CD4-positive, alpha-beta T cell (primary cell): ENCODE measurements around the gene MAGI1. TPM values are rescaled to one million over a fixed set of nuclear protein-coding genes. Genes with fewer than 3 reads are reported as not detected.

Source experiments
- ATAC-seq: fragments of 200-7000 bp; cut with Tn5 transposase; one replicate; pipeline ENCODE4 v1.10.0; 2022; ENCODE audit warnings: mild to moderate bottlenecking; ENCODE audit not compliant: poor library complexity
- CTCF ChIA-PET: fragments of 350-600 bp; sonication (Branson Sonifier 250); formaldehyde crosslinking; loops from one replicate; lab custom pipeline; 2021; ENCODE audit warnings: antibody characterized with exemption, inconsistent platforms; lab: Charles Lee
- POLR2A ChIA-PET: fragments of 350-600 bp; sonication (Branson Sonifier 250); formaldehyde crosslinking; loops from one replicate; lab custom pipeline; 2021; ENCODE audit warnings: antibody characterized with exemption, inconsistent platforms; lab: Charles Lee
- DNase-seq, 14 experiments: peaks; one replicate each; pipeline ENCODE4 v3.0.0-alpha.2; 2013 to 2020; ENCODE audit warnings: mixed read lengths in 2 of 14
- H3K27ac ChIP-seq, 2 donors: one replicate each; pipeline versions ENCODE4 v1.5.1 to v1.7.0; 2013; ENCODE audit warnings: low read length in 2 of 2, low read depth in 1 of 2, mild to moderate bottlenecking in 1 of 2
- H3K27me3 ChIP-seq, 2 experiments: 1 replicate in 1 of 2; 2 replicates in 1 of 2; pipeline versions ENCODE4 v1.6.1 to v1.7.0; 2013; ENCODE audit warnings: low read length in 2 of 2, control low read depth in 1 of 2, mild to moderate bottlenecking in 1 of 2, moderate library complexity in 1 of 2; ENCODE audit not compliant: insufficient read depth in 2 of 2, control insufficient read depth in 1 of 2
- H3K36me3 ChIP-seq: one replicate; pipeline ENCODE4 v1.6.1; 2013; ENCODE audit warnings: low read length, control low read depth; ENCODE audit not compliant: insufficient read depth
- H3K4me1 ChIP-seq: one replicate; pipeline ENCODE4 v1.6.1; 2013; ENCODE audit warnings: low read length, control low read depth; ENCODE audit not compliant: insufficient read depth
- H3K4me3 ChIP-seq: one replicate; pipeline ENCODE4 v1.5.1; 2013; ENCODE audit warnings: mild to moderate bottlenecking, low read length, moderate library complexity
- H3K9me3 ChIP-seq, 2 experiments: 1 replicate in 1 of 2; 2 replicates in 1 of 2; pipeline versions ENCODE4 v1.6.1 to v1.7.0; 2013; ENCODE audit warnings: low read length in 2 of 2, mild to moderate bottlenecking in 2 of 2, control low read depth in 1 of 2, moderate library complexity in 1 of 2; ENCODE audit not compliant: control insufficient read depth in 1 of 2, insufficient read depth in 1 of 2
- H3K27ac Mint-ChIP-seq: one replicate; pipeline ENCODE4 v1.8.0; 2020; ENCODE audit warnings: mixed read lengths
- H3K27me3 Mint-ChIP-seq: one replicate; pipeline ENCODE4 v1.8.0; 2021; ENCODE audit warnings: mixed read lengths
- H3K36me3 Mint-ChIP-seq: one replicate; pipeline ENCODE4 v1.8.0; 2021; ENCODE audit warnings: low read depth, mixed read lengths
- H3K4me1 Mint-ChIP-seq: one replicate; pipeline ENCODE4 v1.8.0; 2021; ENCODE audit warnings: low read depth, mixed read lengths
- H3K4me3 Mint-ChIP-seq: one replicate; pipeline ENCODE4 v1.8.0; 2020; ENCODE audit warnings: mild to moderate bottlenecking, mixed read lengths
- H3K9me3 Mint-ChIP-seq: one replicate; pipeline ENCODE4 v1.8.0; 2020; ENCODE audit warnings: mixed read lengths
- intact Hi-C, 2 experiments: fragments of 100-400 bp; cut with DNase I in 1 of 2; cut with micrococcal nuclease in 1 of 2; formaldehyde crosslinking; loops; one replicate each; pipeline versions ENCODE4 v1.15.1 to v1.9.0; 2023 to 2025; cut with DNase I, micrococcal nuclease
- total RNA-seq, 174 experiments: library from RNA in 2 of 174; stranded (reverse) in 2 of 174; gene quantifications; one replicate each; pipeline ENCODE4 v1.2.3 and lab custom pipeline; 2021 to 2026
- TF ChIP-seq, protein P1 (sequence below): fragments of 200-600 bp; IDR thresholded peaks from one replicate; pipeline ENCODE4 v1.8.0; 2022; ENCODE audit warnings: antibody characterized with exemption, mild to moderate bottlenecking

The MAGI1 gene
- total RNA-seq, 2 experiments from 2014 or later = not detected

DNA sequence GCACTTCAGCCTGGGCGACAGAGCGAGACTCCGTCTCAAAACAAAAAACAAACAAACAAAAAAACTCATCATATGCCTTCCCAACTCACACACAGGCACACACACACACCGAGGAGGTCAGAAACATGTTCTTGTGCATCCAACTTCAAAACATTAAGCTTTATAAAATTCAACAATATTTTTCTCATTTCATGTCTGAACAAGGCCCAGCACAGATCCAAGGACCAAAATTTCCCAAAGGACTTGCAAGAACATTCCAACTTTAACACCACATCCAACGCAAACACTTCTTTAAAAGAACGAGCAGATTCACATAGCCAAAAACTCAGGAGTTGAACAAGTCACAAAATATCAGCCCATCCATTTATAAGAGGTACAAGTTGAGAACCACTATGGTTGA is 148.4 kb downstream of the MAGI1 start:
- ATAC-seq (no peak), DNase-seq (no peak)
- Histone ChIP-seq H3K4me1 (no peaks in the 10 kb centered on the region), H3K36me3 (no peaks in the 10 kb centered on the region), H3K4me3 (no peak overlapping the region), H3K27ac (no peak overlapping the region), H3K9me3 (no peaks in the 10 kb centered on the region), H3K27me3 (no peaks in the 10 kb centered on the region)
- ChIA-PET POLR2A (no interaction called here), CTCF (no interaction called here)
- no peaks in the 10 kb centered on the region for H3K36me3 Mint-ChIP-seq
- H3K9me3 Mint-ChIP-seq = peaks cover 3% of the 10 kb centered on the region
- H3K27ac Mint-ChIP-seq = no peak overlapping the region
- no peak overlapping the region for H3K4me3 Mint-ChIP-seq
- intact Hi-C loops = no loop called here
- no peaks in the 10 kb centered on the region for H3K27me3 Mint-ChIP-seq
- TF ChIP-seq, protein P1, sequence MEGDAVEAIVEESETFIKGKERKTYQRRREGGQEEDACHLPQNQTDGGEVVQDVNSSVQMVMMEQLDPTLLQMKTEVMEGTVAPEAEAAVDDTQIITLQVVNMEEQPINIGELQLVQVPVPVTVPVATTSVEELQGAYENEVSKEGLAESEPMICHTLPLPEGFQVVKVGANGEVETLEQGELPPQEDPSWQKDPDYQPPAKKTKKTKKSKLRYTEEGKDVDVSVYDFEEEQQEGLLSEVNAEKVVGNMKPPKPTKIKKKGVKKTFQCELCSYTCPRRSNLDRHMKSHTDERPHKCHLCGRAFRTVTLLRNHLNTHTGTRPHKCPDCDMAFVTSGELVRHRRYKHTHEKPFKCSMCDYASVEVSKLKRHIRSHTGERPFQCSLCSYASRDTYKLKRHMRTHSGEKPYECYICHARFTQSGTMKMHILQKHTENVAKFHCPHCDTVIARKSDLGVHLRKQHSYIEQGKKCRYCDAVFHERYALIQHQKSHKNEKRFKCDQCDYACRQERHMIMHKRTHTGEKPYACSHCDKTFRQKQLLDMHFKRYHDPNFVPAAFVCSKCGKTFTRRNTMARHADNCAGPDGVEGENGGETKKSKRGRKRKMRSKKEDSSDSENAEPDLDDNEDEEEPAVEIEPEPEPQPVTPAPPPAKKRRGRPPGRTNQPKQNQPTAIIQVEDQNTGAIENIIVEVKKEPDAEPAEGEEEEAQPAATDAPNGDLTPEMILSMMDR = no peak
- no peaks in the 10 kb centered on the region for H3K4me1 Mint-ChIP-seq

DNA sequence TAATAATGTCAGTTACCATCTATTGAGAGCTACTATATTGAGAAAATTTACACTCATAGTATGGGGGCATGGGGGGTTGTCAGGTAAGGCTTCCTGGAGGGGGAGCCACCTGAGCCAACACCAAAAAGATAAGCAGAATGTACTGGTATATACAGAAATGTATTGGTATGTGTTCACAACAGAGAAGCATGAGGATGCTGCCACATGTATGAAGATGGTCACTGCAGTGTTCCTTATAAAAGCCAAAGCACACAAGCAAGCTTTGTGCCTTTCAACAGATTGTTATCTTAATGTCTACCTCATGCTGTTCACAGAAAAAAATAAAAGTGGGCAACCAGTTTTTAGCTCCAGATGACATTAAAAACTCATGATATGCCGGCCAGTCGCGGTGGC is 149.0 kb downstream of the MAGI1 start:
- no peak for DNase-seq
- Mint-ChIP-seq H3K27ac (no peak overlapping the region), H3K9me3 (peaks cover 1% of the 10 kb centered on the region), H3K4me3 (no peak overlapping the region), H3K27me3 (no peaks in the 10 kb centered on the region), H3K36me3 (no peaks in the 10 kb centered on the region), H3K4me1 (no peaks in the 10 kb centered on the region)
- ATAC-seq = no peak
- ChIA-PET CTCF (no interaction called here), POLR2A (no interaction called here)
- intact Hi-C loops = no loop called here
- Histone ChIP-seq H3K27me3 (no peaks in the 10 kb centered on the region), H3K27ac (no peak overlapping the region), H3K36me3 (no peaks in the 10 kb centered on the region), H3K9me3 (no peaks in the 10 kb centered on the region), H3K4me1 (no peaks in the 10 kb centered on the region), H3K4me3 (no peak overlapping the region)
- TF ChIP-seq, protein P1 = no peak

DNA sequence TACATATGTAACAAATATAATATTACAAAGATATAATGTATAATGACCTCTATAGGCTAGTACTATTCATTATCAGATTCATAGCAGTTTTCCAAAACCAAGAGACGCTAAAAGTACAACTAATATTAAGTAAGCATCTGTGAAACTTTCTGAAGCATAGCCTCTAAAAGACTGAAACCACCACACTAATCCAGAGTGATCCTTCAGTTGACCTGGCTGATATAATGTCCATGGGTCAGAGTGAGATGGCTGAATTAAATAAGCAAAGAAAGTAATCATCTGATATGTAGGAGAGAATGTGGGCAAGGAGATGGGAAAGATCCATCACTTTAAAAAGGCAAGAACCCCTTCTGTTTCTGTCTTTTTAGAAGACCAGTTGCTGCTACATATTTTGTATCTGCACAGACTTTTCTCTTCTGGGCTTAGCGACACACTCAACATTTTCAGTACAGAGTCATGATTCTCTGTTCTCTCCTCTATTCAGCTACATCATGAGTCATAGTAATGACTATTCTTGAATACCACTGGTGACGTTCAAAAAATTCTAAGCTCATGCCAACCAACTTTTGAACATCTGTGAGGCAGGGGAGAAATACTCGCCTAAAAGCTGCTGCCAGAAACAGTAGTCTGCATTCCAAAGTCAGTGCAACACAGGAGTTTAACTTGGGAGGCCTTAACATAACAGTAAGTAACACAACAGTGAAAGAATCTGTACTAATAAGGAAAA is 149.6 kb downstream of the MAGI1 start:
- POLR2A ChIA-PET = no interaction called here

More for the DNA sequence above, 149.6 kb downstream of the MAGI1 start:
- no peak overlapping the region for H3K27ac Mint-ChIP-seq
- no peak overlapping the region for H3K27ac ChIP-seq
- H3K36me3 Mint-ChIP-seq = no peaks in the 10 kb centered on the region
- TF ChIP-seq, protein P1 = no peak
- DNase-seq (no peak), ATAC-seq (no peak)
- H3K4me1 Mint-ChIP-seq = no peaks in the 10 kb centered on the region
- no peak overlapping the region for H3K4me3 Mint-ChIP-seq
- no peaks in the 10 kb centered on the region for H3K9me3 ChIP-seq
- no peaks in the 10 kb centered on the region for H3K27me3 Mint-ChIP-seq
- no peaks in the 10 kb centered on the region for H3K27me3 ChIP-seq
- CTCF ChIA-PET = no interaction called here
- H3K4me3 ChIP-seq = no peak overlapping the region
- no peaks in the 10 kb centered on the region for H3K4me1 ChIP-seq
- H3K36me3 ChIP-seq = no peaks in the 10 kb centered on the region
- intact Hi-C loops = no loop called here
- peaks cover 1% of the 10 kb centered on the region for H3K9me3 Mint-ChIP-seq
